ENCODE measurements around the gene TENT4A.
A peak's percentile ranks its signal among the peaks of the same experiment; 100 is the strongest.
"Not testable (repeated sequence)": the region's sequence is repeated elsewhere in the genome, so short reads cannot be mapped to it uniquely, and the experiment has no call there.

Gene TENT4A

GRCh38 chr5:6713274-6714225 lies at the start of gene TENT4A:
Gene TENT4A, plus strand, starts transcription at chr5:6713432. Its CDS starts 552 bp downstream, at chr5:6713984.
- DNase-seq (ENCODE audit: low read depth) = peak; percentile 33
- H3K4me3 ChIP-seq (ENCODE audit: low read depth, low read length) = peak within 1 kb of the TSS; percentile 71
- no peak for TF ChIP-seq POLR2A (IDR thresholded peaks at IDR 0.05; ENCODE audit: extremely low read depth, insufficient read length)
- no peak for TF ChIP-seq CTCF (IDR thresholded peaks at IDR 0.05; ENCODE audit: low read depth, low read length)
- no peak for TF ChIP-seq MAX (IDR thresholded peaks at IDR 0.05; ENCODE audit: low read depth, low read length)
- no peak for TF ChIP-seq MYC (IDR thresholded peaks at IDR 0.05; ENCODE audit: low read depth, low read length)

GRCh38 chr5:6666762-6667161 lies 46.5 kb upstream of the TENT4A start:
- no peak overlapping the region for H3K4me3 ChIP-seq (ENCODE audit: low read depth, low read length)
- no peak for DNase-seq (ENCODE audit: low read depth)
- no peak for TF ChIP-seq MYC (IDR thresholded peaks at IDR 0.05; ENCODE audit: low read depth, low read length)
- no peak for TF ChIP-seq CTCF (IDR thresholded peaks at IDR 0.05; ENCODE audit: low read depth, low read length)
- no peak for TF ChIP-seq POLR2A (IDR thresholded peaks at IDR 0.05; ENCODE audit: extremely low read depth, insufficient read length)
- no peak for TF ChIP-seq MAX (IDR thresholded peaks at IDR 0.05; ENCODE audit: low read depth, low read length)

GRCh38 chr5:6667648-6668047 lies 45.6 kb upstream of the TENT4A start:
- no peak overlapping the region for H3K4me3 ChIP-seq (ENCODE audit: low read depth, low read length)
- no peak for TF ChIP-seq CTCF (IDR thresholded peaks at IDR 0.05; ENCODE audit: low read depth, low read length)
- no peak for TF ChIP-seq POLR2A (IDR thresholded peaks at IDR 0.05; ENCODE audit: extremely low read depth, insufficient read length)
- TF ChIP-seq MYC (IDR thresholded peaks at IDR 0.05; ENCODE audit: low read depth, low read length) = no peak
- no peak for TF ChIP-seq MAX (IDR thresholded peaks at IDR 0.05; ENCODE audit: low read depth, low read length)
- no peak for DNase-seq (ENCODE audit: low read depth)

- DNase-seq (ENCODE audit: low read depth); H3K4me3 ChIP-seq (ENCODE audit: low read depth, low read length): not testable (repeated sequence)
Measured at GRCh38 chr5:6668717-6669116, 44.5 kb upstream of the TENT4A start.

- TF ChIP-seq MAX (IDR thresholded peaks at IDR 0.05; ENCODE audit: low read depth, low read length) = no peak
- TF ChIP-seq MYC (IDR thresholded peaks at IDR 0.05; ENCODE audit: low read depth, low read length) = no peak
- TF ChIP-seq CTCF (IDR thresholded peaks at IDR 0.05; ENCODE audit: low read depth, low read length) = no peak
- no peak for TF ChIP-seq POLR2A (IDR thresholded peaks at IDR 0.05; ENCODE audit: extremely low read depth, insufficient read length)
- DNase-seq (ENCODE audit: low read depth) = no peak
- no peak overlapping the region for H3K4me3 ChIP-seq (ENCODE audit: low read depth, low read length)
Measured at GRCh38 chr5:6673031-6673430, 40.2 kb upstream of the TENT4A start.

GRCh38 chr5:6673963-6674362 lies 39.3 kb upstream of the TENT4A start:
- H3K4me3 ChIP-seq (ENCODE audit: low read depth, low read length) = no peak overlapping the region
- no peak for DNase-seq (ENCODE audit: low read depth)
- TF ChIP-seq POLR2A (IDR thresholded peaks at IDR 0.05; ENCODE audit: extremely low read depth, insufficient read length) = no peak
- no peak for TF ChIP-seq CTCF (IDR thresholded peaks at IDR 0.05; ENCODE audit: low read depth, low read length)
- no peak for TF ChIP-seq MAX (IDR thresholded peaks at IDR 0.05; ENCODE audit: low read depth, low read length)
- TF ChIP-seq MYC (IDR thresholded peaks at IDR 0.05; ENCODE audit: low read depth, low read length) = no peak

Data from NB4 (cell line).